ENCODE measurements around the gene MAN2A1. TPM values are rescaled to one million over a fixed set of nuclear protein-coding genes. Genes with fewer than 3 reads are reported as not detected.

Gene MAN2A1
- total RNA-seq, 2 experiments from 2014 or later = 23.0 to 28.7 TPM

GRCh38 chr5:109833946-109834345, 144.2 kb downstream of the MAN2A1 start:
- no peak for DNase-seq (ENCODE audit: low spot score)
- H3K4me2 ChIP-seq (ENCODE audit: low read length) = no peak overlapping the region
- H2AFZ ChIP-seq (ENCODE audit: low read length) = no peak overlapping the region
- BruUV-seq (replicated peaks) = no TSS peak
- CTCF ChIA-PET (ENCODE audit: unreplicated experiment) = no interaction called here
- H3K9me2 ChIP-seq (ENCODE audit: insufficient read depth, low read length) = no peaks in the 10 kb centered on the region
- intact Hi-C loops (cut with micrococcal nuclease; ENCODE audit: unreplicated experiment) = no loop called here
- TF ChIP-seq, protein P1, sequence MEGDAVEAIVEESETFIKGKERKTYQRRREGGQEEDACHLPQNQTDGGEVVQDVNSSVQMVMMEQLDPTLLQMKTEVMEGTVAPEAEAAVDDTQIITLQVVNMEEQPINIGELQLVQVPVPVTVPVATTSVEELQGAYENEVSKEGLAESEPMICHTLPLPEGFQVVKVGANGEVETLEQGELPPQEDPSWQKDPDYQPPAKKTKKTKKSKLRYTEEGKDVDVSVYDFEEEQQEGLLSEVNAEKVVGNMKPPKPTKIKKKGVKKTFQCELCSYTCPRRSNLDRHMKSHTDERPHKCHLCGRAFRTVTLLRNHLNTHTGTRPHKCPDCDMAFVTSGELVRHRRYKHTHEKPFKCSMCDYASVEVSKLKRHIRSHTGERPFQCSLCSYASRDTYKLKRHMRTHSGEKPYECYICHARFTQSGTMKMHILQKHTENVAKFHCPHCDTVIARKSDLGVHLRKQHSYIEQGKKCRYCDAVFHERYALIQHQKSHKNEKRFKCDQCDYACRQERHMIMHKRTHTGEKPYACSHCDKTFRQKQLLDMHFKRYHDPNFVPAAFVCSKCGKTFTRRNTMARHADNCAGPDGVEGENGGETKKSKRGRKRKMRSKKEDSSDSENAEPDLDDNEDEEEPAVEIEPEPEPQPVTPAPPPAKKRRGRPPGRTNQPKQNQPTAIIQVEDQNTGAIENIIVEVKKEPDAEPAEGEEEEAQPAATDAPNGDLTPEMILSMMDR (conservative IDR thresholded peaks at IDR 0.05; ENCODE audit: low read length) = no peak
- TF ChIP-seq EZH2phosphoT487 (IDR thresholded peaks at IDR 0.05; ENCODE audit: borderline replicate concordance, low read depth, low read length) = no peak
- no peaks in the 10 kb centered on the region for H3K79me2 ChIP-seq (ENCODE audit: insufficient read depth, low read depth, low read length)
- no peaks in the 10 kb centered on the region for H3K4me1 ChIP-seq (ENCODE audit: insufficient read depth, low read length, poor library complexity, severe bottlenecking)
- peaks cover 16% of the 10 kb centered on the region for H3K36me3 ChIP-seq (ENCODE audit: insufficient read depth, low read length)
- H3K4me3 ChIP-seq (ENCODE audit: low read depth, low read length, poor library complexity, severe bottlenecking) = no peak overlapping the region
- no peaks in the 10 kb centered on the region for H4K20me1 ChIP-seq (ENCODE audit: insufficient read depth, low read length)
- H3K9me3 ChIP-seq (ENCODE audit: low read length) = no peaks in the 10 kb centered on the region
- POLR2A ChIA-PET = no interaction called here
- no peak overlapping the region for H3K27ac ChIP-seq (ENCODE audit: low read depth, low read length, poor library complexity, severe bottlenecking)

- CTCF ChIA-PET (ENCODE audit: unreplicated experiment) = no interaction called here
- TF ChIP-seq EZH2phosphoT487 (IDR thresholded peaks at IDR 0.05; ENCODE audit: borderline replicate concordance, low read depth, low read length) = no peak
- TF ChIP-seq, protein P1 (conservative IDR thresholded peaks at IDR 0.05; ENCODE audit: low read length) = no peak
- Histone ChIP-seq H3K4me2 (ENCODE audit: low read length) (no peak overlapping the region), H3K9me3 (ENCODE audit: low read length) (no peaks in the 10 kb centered on the region), H3K79me2 (ENCODE audit: insufficient read depth, low read depth, low read length) (no peaks in the 10 kb centered on the region), H2AFZ (ENCODE audit: low read length) (no peak overlapping the region), H4K20me1 (ENCODE audit: insufficient read depth, low read length) (no peaks in the 10 kb centered on the region), H3K9me2 (ENCODE audit: insufficient read depth, low read length) (no peaks in the 10 kb centered on the region), H3K27ac (ENCODE audit: low read depth, low read length, poor library complexity, severe bottlenecking) (no peak overlapping the region), H3K4me3 (ENCODE audit: low read depth, low read length, poor library complexity, severe bottlenecking) (no peak overlapping the region), H3K4me1 (ENCODE audit: insufficient read depth, low read length, poor library complexity, severe bottlenecking) (no peaks in the 10 kb centered on the region), H3K36me3 (ENCODE audit: insufficient read depth, low read length) (peaks cover 3% of the 10 kb centered on the region)
- no peak for DNase-seq (ENCODE audit: low spot score)
- POLR2A ChIA-PET = interaction anchor here (0.5 to 1.3 kb wide), 2 partner anchors 17 to 63 kb away, joined by 3 to 5 read pairs; no protein-coding TSS in a partner anchor
- no TSS peak for BruUV-seq (replicated peaks)
- intact Hi-C loops (cut with micrococcal nuclease; ENCODE audit: unreplicated experiment) = no loop called here
Observed at GRCh38 chr5:109836280-109836679, 146.6 kb downstream of the MAN2A1 start.

DNA sequence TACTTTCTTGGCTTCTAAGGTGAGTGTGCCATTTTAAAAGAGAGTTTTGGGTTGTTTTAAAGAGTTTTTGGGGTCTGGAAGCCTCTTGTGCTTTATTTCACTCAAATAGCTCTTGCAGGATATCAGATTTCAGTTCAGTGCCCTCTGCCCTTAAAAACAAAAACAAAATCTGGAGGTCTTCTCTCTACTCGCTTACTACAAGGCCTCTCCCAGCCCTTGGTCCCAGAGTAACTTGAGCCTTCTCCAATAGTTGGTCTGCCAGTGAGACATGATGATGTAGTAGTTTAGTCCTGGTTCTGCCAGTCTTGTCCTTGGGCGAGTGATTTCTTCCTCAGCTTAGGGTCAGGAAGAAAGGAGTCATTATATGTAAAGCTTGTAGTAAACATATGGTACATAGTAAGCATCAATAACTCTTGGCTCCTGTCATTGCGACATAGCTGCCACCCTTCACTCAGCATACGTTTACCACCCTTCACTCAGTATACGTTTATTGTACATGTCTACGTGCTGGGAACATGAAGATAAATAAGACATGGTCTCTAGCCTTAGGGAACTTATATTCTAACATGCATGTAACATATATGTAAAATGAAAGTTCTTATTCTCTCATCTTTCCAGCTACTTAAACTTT, 147.6 kb downstream of the MAN2A1 start:
- no peaks in the 10 kb centered on the region; the same call in 1 of the 2 replicates for H3K36me3 ChIP-seq (ENCODE audit: insufficient read depth, low read length)
- H3K4me2 ChIP-seq (ENCODE audit: low read length) = no peak overlapping the region
- intact Hi-C loops (cut with micrococcal nuclease; ENCODE audit: unreplicated experiment) = no loop called here
- no peaks in the 10 kb centered on the region for H3K79me2 ChIP-seq (ENCODE audit: insufficient read depth, low read depth, low read length)
- DNase-seq (ENCODE audit: low spot score) = no peak
- H3K4me3 ChIP-seq (ENCODE audit: low read depth, low read length, poor library complexity, severe bottlenecking) = no peak overlapping the region
- no peak overlapping the region for H2AFZ ChIP-seq (ENCODE audit: low read length)
- H4K20me1 ChIP-seq (ENCODE audit: insufficient read depth, low read length) = no peaks in the 10 kb centered on the region
- H3K27ac ChIP-seq (ENCODE audit: low read depth, low read length, poor library complexity, severe bottlenecking) = no peak overlapping the region
- H3K9me2 ChIP-seq (ENCODE audit: insufficient read depth, low read length) = no peaks in the 10 kb centered on the region
- H3K4me1 ChIP-seq (ENCODE audit: insufficient read depth, low read length, poor library complexity, severe bottlenecking) = no peaks in the 10 kb centered on the region
- CTCF ChIA-PET (ENCODE audit: unreplicated experiment) = interaction anchor here (1.1 kb wide), 1 partner anchor 22 kb away, joined by 3 read pairs; no protein-coding TSS in a partner anchor
- no TSS peak for BruUV-seq (replicated peaks)
- POLR2A ChIA-PET = interaction anchor here (0.7 to 1.3 kb wide), 3 partner anchors 16 to 215 kb away, joined by 3 to 5 read pairs (median 3); no protein-coding TSS in a partner anchor
- TF ChIP-seq EZH2phosphoT487 (IDR thresholded peaks at IDR 0.05; ENCODE audit: borderline replicate concordance, low read depth, low read length) = no peak
- TF ChIP-seq, protein P1 (conservative IDR thresholded peaks at IDR 0.05; ENCODE audit: low read length) = no peak
- H3K9me3 ChIP-seq (ENCODE audit: low read length) = no peaks in the 10 kb centered on the region
